HG03571 (cell line): Measurements from ENCODE around the gene SNRPN.
A peak's percentile ranks its signal among the peaks of the same experiment; 100 is the strongest.
"Not testable (repeated sequence)": the region's sequence is repeated elsewhere in the genome, so short reads cannot be mapped to it uniquely, and the experiment has no call there.

ENCODE experiments used
- ATAC-seq: cut with Tn5 transposase; IDR thresholded peaks from one replicate; pipeline ENCODE4 v1.9.1; 2021; ENCODE audit not compliant: unreplicated experiment

SNRPN gene

DNA sequence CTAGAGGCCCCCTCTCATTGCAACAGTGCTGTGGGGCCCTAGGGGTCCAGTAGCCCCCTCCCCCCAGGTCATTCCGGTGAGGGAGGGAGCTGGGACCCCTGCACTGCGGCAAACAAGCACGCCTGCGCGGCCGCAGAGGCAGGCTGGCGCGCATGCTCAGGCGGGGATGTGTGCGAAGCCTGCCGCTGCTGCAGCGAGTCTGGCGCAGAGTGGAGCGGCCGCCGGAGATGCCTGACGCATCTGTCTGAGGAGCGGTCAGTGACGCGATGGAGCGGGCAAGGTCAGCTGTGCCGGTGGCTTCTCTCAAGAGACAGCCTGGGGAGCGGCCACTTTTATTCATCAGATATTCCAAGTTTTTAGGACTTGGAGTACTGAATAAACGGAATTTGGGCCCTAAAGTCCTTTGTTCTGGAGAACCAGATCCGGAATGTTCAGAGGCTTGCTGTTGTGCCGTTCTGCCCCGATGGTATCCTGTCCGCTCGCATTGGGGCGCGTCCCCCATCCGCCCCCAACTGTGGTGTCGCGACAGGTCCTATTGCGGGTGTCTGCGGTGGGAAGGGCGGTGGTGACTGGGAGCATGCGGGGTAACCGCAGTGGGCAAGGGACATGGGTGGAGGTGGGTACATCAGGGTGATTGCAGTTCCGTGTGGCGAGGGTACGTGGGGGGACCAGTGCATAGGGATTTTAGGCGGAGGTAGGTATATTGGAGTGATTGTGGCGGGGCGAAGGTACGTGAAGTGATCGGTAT, at the start of gene SNRPN, which contains the start of gene SNURF:
TSS of gene SNRPN (plus strand) at position 205 of the 748 bp plus-strand sequence. CDS start 19,467 bp downstream, outside the sequence.
TSS of gene SNURF (plus strand) at position 205 of the 748 bp plus-strand sequence. CDS start at position 267, 62 bp downstream.
- ATAC-seq: peak; percentile 46

DNA sequence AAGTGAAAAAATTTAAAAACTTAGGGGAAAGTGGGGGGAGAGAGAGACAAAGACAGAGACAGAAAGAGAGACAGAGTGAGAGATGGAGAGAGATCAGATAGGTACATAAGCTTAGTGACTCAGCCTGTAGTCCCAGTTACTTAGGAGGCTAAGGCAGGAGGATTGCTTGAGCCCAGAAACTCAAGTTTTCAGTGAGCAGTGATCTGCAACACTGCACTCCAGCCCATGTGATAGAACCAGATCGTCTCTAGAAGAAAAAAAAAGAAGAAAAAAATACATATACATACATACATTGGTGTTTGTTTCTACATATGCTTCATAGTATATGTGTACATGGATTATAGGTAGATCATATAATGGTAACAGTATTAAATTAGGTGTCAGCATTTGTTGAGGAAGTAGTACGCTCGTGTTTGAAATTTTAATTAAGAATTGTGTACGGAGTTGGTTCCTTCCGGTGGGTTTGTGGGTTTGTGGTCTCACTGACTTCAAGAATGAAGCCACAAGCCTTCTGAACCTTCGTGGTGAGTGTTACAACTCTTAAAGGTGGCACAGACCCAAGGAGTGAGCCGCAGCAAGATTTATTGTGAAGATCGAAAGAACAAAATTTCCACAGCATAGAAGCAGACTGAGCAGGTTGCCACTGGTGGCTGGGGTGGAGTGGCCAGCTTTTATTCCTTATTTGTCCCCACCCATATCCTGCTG, 38.3 kb upstream of the SNRPN start:
- ATAC-seq: no peak

DNA sequence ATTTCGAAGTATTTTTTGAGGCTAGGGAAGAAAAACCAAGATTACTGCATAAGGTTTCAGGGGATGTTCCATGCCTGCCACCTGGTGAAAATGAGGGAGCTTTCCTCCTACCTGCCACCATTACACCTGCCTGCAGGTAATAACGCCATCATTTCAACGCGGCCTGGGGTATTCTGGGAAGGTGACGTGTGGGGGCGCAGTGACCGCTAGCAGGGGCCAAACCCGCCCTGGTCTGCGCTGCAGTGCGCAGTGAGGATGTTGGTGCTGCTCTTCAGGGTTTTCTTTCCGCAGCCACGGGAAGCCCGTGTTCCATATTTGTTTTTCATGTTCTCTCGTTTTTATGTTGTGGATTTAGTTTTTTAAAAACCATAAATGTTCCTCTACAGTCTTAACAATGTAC, 37.4 kb upstream of the SNRPN start:
- no peak for ATAC-seq

DNA sequence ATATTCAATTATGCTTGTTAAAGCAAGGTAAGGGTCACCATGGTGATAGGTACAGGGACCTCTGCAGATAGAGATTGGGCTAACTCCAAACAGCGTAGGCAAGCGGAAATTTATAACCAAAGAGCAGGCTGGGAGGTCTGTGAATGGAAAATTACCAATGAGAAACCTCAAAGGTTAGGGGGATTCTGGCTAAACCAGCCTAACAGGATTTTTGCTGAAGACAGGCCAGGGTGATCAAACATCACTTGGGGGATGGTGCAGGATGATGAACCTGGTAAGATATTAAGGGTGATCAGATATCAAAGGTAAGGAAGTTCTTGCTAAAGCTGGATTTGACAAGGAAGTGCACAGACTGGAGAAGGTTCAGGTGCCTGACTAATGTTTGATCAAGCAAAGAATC, 35.3 kb upstream of the SNRPN start:
- no peak for ATAC-seq

DNA sequence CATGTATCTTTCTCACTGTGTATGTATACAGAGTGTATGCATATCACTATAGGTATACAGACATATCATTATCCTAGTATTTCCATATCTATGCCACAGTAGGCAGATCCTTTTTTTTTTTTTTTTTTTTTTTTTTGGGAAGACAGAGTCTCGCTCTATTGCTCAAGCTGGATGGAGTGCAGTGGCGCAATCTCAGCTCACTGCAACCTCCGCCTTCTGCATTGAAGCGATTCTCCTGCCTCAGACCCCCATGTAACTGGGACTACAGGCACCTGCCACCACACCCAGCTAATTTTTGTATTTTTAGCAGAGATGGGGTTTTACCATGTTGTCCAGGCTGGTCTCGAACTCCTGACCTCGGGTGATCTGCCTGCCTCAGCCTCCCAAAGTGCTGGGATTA, 32.0 kb upstream of the SNRPN start:
- not testable (repeated sequence) for ATAC-seq

DNA sequence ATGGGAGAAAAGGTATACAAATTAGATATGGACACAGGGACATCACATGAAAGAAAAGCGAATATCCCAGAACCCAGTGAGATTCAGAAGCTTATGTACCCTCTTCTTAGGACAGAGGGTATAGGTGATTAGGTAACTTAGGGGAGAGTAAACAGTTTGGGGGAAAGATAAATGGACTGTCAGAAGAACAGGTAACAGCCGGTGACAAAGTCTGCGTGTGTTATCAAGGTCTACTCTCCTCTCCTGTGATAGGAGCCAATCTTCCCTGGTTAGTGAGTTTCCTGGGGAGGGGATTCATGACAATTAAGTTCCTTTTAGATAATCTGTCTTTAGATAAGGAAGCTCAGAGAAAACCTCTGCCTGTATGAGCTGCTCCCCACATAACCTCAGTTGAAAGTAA, 30.6 kb upstream of the SNRPN start:
- ATAC-seq: no peak

DNA sequence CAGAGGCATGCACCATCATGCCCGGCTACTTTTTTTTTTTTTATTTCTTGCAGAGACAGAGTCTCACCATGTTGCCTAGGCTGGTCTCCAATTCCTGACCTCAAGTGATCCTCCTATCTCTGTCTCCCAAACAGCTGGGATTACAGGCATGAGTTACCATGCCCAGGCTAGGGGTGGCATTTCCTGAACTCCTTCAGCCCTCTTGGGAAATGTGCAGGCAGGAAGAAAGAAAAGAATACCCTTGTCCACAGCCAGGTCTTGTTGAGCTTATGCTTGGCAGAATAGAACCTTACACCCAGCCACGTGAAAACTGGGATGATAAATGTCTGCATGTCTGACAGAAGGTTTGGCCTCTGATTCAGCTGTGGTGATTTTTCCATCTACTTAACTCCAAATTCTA, 30.2 kb upstream of the SNRPN start:
- no peak for ATAC-seq

DNA sequence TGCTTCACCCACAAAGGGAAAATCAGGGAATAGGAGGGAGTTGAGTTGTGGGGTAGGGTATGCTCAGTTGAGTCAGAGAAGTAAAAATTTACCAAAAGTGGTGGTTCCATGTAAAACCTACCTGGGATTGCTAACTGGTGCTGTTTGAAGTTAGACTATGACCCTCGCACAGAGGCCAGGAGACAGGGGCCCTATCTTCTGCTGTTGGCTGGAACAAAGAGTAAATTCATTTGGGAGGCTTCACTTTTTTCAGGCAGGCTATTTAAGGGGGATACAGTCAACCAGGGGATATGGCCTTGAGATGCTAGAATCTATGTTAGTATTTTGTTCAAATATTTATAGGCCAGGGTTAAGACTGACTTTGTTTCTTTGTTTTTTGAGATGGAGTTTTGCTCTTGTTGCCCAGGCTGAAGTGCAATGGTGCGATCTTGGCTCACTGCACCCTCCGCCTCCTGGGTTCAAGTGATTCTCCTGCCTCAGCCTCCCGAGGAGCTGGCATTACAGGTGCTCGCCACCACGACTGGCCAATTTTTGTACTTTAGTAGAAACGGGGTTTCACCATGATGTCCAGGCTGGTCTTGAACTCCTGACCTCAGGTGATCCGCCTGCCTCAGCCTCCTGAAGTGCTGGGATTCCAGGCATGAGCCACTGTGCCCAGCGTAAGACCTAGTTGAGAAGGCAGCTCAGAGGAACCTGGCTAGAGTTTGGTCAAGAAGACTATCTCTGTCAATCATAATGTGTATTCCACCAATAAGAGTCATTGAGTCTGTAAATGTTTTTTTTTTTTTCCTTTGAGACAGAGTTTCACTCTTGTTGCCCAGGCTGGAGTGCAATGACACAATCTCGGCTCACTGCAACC, 22.7 kb upstream of the SNRPN start:
- ATAC-seq: not testable (repeated sequence)

DNA sequence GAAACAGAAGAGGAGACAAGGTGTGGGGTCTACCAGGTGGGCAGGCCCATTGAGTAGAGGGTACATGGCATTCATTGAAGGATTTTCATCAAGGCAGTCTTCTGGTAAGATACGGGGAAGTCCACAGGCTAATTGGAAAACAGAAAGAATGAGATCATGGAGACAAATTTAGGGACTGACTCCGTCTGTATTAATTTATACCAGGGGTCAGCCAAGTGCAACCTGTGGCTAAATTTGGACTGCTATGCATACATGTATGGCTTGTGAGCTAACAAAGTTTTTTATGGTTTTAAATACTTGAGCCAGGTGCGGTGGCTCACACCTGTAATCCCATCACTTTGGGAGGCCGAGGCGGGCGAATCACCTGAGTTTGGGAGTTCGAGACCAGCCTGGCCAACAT, 21.1 kb upstream of the SNRPN start:
- no peak for ATAC-seq

DNA sequence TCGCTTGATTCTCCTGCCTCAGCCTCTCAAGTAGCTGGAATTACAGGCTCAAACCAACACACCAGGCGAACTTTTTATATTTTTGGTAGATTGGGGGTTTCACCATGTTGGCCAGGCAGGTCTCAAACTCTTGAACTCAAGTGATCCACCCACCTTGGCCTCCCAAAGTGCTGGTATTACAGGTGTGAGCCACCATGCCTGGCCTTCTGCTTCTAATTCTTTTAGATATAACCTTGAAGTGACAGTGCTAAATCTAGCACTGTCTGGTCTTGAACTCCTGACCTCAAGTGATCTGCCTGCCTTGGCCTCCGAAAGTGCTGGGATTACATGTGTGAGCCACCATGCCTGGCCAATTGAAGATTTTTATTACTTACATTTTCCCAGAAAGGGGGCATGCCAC, 16.6 kb upstream of the SNRPN start:
- ATAC-seq: not testable (repeated sequence)

DNA sequence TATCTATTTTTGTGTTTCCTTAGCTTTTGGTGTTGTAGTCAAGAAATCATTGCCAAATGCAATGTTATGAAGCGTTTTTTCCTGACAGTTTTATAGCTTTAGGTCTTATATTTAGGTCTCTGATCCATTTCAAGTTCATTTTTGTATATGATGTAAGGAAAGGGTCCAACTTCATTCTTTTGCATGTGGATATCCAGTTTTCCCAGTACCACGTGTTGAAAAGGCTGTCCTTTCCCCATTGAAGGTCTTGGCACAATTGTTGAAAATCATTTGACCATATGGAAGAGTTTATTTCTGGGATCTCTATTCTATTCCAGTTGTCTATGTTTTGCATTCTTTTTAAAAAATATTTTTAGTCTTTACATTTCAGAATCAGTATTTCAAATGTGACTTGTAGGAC, 14.6 kb upstream of the SNRPN start:
- no peak for ATAC-seq

DNA sequence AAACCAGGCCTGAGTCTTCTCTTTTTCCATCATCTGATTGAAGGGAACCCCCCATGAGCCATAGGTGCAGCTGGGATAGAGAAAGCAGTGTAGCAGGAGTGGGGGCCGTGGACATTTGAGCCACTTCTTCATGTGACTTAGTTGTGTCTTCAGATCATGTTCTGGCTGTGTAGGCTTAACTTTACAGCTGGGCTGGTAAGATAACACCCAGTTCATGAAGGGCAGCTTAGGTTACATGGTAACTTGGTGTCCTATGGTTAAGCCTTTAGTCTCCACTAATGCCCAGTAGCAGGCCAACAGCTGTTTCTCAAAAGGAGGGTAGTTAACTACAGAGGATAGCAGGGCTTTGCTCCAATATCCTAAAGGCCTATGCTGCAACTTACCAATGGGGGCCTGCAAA, 11.4 kb upstream of the SNRPN start:
- no peak for ATAC-seq

DNA sequence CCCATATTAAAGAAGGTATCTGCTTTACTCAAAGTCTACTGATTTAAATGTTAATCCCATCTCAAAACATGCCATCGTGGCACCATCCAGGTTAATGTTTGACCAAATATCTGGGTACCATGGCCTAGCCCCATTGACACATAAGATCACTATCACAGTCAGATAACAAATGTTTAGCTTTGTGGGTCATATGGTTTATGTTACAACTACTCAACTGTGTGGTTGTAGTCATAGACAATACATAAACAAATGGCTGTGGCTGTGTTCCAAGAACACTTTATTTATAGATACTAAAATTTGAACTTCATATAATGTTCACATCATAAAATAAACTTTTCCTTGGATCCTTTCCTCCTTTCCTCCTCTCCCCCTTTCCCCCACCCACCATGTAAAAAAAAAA, 9.8 kb upstream of the SNRPN start:
- no peak for ATAC-seq

DNA sequence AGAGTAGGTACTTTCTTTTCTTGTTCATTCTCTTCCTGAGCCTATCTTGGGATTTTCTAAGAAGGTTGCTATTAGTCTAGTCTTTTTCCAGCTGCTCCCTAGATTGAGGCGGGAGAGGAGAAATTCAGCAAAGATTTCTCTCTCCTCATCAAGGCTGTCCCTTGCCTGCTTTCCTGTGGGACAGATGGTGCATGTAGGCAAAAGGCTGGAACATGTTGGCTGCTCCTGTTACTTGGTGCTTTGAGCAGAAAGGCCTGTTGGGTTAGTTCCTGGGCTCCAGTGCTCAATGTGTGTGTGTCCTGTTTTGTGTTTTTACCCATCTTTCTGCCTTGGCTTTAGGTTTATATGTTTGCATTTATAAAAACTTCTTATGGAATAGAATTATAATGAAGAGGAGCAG, 9.1 kb upstream of the SNRPN start:
- no peak for ATAC-seq

DNA sequence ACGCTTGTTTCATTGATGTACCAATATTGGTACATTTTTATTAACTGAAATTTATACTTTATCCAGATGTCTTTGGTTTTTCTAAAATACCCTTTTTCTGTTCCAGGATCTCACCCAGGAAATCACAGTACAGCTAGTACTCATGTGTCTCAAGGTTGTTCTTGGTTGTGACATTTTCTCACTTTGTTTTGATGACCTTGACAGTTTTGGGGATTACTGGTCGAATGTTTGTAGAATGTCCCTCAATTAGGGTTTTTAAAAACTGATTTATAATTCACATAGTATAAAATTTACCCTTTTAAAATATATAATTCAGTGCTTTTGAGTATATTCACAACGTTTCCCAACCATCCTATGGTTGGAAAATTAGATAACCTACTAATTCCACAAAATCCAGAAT, 6.3 kb upstream of the SNRPN start:
- no peak for ATAC-seq

DNA sequence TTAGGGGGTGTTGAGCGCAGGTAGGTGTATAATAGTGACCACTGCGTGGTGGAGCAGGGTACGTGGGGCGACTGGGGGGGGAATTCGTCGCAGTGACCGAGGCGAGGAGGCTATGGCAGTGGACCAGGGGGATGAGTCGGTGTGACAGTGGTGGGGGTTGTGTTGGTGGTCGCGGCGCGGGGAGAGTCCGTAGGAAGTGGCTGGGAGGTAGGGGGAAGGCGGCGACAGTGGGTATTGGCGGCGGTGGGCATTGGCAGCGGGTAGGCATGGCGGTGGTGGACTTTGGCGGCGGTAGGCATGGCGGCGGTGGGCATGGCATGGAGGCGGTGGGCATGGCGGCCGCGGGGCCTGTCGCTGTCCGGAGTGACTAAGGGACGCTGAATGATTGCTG, 739 bp downstream of the SNRPN start:
- ATAC-seq: no peak

DNA sequence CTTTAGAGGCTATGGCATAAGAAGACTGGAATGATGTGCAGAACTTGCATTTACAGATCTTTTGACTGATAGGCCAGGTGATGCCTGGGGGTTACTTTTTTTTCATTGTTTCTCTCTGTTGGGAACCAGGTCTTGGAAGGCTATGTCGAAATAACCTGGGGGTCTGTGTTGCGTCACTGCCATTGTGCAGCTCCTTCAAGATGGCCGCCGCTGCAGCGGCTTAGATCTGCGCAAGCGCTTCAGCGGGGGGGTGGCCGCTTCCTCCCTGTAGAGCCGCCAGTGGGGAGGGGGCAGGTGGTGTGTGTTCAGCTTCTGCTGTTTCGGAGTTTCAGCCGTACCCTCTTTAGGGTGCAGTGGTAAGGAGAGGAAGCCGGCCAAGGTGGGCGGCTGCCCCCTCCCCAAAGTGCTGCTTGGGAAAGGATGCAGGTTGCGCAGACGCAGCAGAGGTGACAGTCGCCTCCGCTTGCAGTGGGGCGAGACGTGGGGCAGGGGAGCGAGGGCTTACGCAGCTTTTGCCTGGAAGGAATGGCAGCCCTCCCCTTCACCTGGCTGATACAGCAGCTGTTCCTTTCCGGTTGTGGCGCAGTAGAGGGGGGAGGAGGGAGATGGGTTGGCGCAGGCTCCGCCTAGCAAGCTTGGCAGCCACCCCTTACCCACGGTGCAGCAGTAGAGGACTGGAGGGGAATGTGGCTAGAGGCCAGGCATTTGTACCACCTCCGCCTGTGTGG, 1.5 kb downstream of the SNRPN start:
- ATAC-seq: peak; percentile 64

DNA sequence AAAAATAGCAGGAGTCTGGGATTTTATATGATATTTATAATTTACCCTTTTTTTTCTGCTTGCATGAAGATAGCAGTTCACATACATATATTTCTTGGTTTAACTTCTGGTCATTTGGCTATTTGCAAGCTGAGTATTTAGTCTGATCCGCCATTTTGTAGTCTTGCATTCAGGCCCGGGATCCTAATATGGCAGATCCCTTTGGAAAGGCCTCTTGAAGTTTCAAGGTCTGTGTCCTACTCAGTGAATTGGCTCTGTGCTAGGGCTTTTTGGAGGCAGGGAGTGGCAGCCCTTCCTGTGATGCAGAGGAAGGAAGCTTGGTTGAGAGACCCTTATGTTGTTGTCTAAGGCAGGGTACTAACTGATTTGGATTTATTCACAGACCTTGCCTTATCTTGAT, 2.9 kb downstream of the SNRPN start:
- ATAC-seq: no peak

DNA sequence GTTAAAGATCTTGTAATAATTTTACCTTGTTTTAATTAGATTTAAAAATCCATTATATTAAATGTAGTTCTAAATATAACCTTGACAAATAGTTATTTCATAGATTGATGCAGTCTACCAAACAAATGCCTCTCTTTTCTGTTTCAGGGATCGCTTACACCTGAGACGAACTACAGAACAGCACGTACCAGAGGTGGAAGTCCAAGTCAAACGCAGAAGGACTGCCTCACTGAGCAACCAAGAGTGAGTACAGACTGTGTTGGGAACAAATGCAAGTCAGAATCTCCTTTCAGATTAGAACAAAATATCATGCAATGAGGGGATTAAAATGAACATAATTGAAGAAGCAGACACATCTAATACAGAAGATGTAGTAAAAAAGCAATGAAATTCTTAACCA, 7.2 kb downstream of the SNRPN start:
- ATAC-seq: no peak

DNA sequence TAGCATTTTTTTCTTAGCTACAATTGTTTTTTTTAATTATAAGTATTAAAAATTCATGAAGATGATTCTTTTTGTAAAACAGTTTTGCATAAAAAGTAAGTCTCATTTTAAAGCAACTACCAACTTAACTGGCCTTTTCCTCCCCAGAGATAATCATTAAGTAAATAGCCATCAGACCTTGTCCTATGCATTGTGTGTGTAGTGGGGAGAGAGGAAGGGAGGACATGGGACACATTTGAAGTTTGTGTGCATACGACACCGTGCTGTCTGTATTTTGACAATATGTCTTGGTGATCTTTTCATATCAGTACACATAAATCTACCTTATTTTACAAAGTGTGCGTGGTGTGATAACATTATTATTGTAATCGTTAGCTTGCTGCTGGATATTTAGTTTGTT, 8.1 kb downstream of the SNRPN start:
- ATAC-seq: no peak
